ENCODE results near the gene FDXR. TPM values are rescaled to one million over a fixed set of nuclear protein-coding genes. Genes with fewer than 3 reads are reported as not detected.

The FDXR gene
- total and polyA plus RNA-seq, 2 donors (not counting 1 experiment from before 2014, with no cell fraction given): 4.6 to 7.0 TPM

GRCh38 chr17:74903034-74903433 lies 30.2 kb upstream of the FDXR start:
- H3K4me1 Mint-ChIP-seq: no peaks in the 10 kb centered on the region
- H3K36me3 ChIP-seq (replicated peaks in 1 of 2; ENCODE audit: control extremely low read depth in 1 of 2, control insufficient read depth in 1 of 2, extremely low read depth in 1 of 2, insufficient read depth in 2 of 2, low read length in 1 of 2): no peaks in the 10 kb centered on the region
- H3K4me2 ChIP-seq (replicated peaks; ENCODE audit: low read depth, low read length, poor library complexity, severe bottlenecking): no peak overlapping the region
- no peak for DNase-seq
- ChIA-PET POLR2A (no interaction called here), CTCF (no interaction called here)
- H3K79me2 ChIP-seq (ENCODE audit: control insufficient read depth, insufficient read depth, low read length): no peaks in the 10 kb centered on the region
- H3K27me3 Mint-ChIP-seq: peaks cover 29% of the 10 kb centered on the region
- peaks cover 0 to 22% (median 2%) of the 10 kb centered on the region in 4 experiments for H3K27me3 ChIP-seq (replicated peaks in 1 of 4; ENCODE audit: control extremely low read depth in 1 of 4, control insufficient read depth in 3 of 4, insufficient read depth in 4 of 4, low read length in 3 of 4)
- no peak overlapping the region for H3K27ac ChIP-seq (ENCODE audit: low read length in 2 of 2)
- no peak overlapping the region for H3K9ac ChIP-seq (ENCODE audit: low read length)
- intact Hi-C loops (cut with micrococcal nuclease): no loop called here
- 94% methylated on average over 6 of the region's 9 CpGs for WGBS (ENCODE audit: insufficient coverage)
- no peak overlapping the region for H3K4me3 ChIP-seq (ENCODE audit: control extremely low read depth in 1 of 5, extremely low read depth in 1 of 5, insufficient read depth in 1 of 5, low read depth in 2 of 5, low read length in 4 of 5)
- H3K9me3 Mint-ChIP-seq (ENCODE audit: insufficient read depth): no peaks in the 10 kb centered on the region
- no peak overlapping the region for H3K4me3 Mint-ChIP-seq
- no peaks in the 10 kb centered on the region for H4K20me1 ChIP-seq (ENCODE audit: control insufficient read depth, insufficient read depth, low read length, poor library complexity, severe bottlenecking)
- H2AFZ ChIP-seq (ENCODE audit: insufficient read depth, low read depth, low read length, poor library complexity, severe bottlenecking): no peak overlapping the region
- H3K4me1 ChIP-seq (ENCODE audit: control insufficient read depth in 2 of 2, insufficient read depth in 2 of 2, low read length in 2 of 2): no peaks in the 10 kb centered on the region
- H3K27ac Mint-ChIP-seq: no peak overlapping the region
- no peak for ATAC-seq (ENCODE audit: low read depth)
- no peaks in the 10 kb centered on the region for H3K9me3 ChIP-seq (ENCODE audit: control extremely low read depth in 1 of 3, control insufficient read depth in 2 of 3, insufficient read depth in 1 of 3, low read length in 2 of 3)
- TF ChIP-seq EZH2 (IDR thresholded peaks at IDR 0.05; ENCODE audit: borderline replicate concordance, insufficient read depth, low read depth, low read length, poor library complexity, severe bottlenecking) (no peak), CTCF (IDR thresholded peaks at IDR 0.05) (no peak)

DNA sequence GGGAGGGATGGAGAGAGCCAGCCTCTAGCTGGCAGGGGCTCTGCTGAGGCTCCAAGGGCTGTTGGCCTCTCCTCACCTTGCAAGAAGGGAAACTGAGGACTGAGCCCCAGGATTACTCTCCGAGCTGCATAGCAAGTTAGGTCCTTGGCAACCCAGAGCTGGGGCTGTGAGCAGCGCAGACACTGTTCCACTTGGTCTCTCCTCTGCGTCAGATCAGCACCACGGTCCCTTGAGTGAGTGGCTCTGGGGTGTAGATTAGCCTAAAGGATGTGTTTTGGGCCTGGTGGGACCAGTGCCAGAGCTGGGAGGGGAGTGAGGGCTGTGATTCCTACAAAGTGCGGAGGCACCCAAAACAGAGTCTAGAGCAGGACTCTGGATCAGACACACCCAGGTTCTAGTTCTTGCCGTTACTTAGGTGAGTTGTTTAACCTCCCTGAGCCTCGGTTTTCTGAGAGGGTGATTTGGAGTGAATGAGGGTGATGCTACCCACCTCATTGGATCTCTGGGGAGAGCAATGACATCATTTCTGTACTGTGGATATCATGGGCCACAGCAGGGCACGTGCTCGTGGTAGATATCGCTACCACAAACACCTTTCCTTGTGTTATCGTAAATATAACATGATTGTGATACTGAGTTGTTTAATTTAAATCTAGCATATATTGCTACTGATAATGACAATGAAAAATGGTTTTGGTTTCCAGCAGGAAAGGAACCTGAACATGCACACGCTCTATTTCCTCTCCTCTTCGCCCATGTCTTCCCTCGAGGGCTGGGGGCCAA lies 28.8 kb upstream of the FDXR start:
- Mint-ChIP-seq H3K4me3 (no peak overlapping the region), H3K27me3 (peaks cover 30% of the 10 kb centered on the region), H3K9me3 (ENCODE audit: insufficient read depth) (no peaks in the 10 kb centered on the region), H3K4me1 (no peaks in the 10 kb centered on the region), H3K27ac (no peak overlapping the region)
- H4K20me1 ChIP-seq (ENCODE audit: control insufficient read depth, insufficient read depth, low read length, poor library complexity, severe bottlenecking): no peaks in the 10 kb centered on the region
- DNase-seq (no peak), ATAC-seq (ENCODE audit: low read depth) (no peak)
- H2AFZ ChIP-seq (ENCODE audit: insufficient read depth, low read depth, low read length, poor library complexity, severe bottlenecking): no peak overlapping the region
- POLR2A ChIA-PET: no interaction called here
- H3K9ac ChIP-seq (ENCODE audit: low read length): no peak overlapping the region
- 55% methylated on average over 6 of the region's 14 CpGs for WGBS (ENCODE audit: insufficient coverage)
- no peak overlapping the region for H3K4me2 ChIP-seq (replicated peaks; ENCODE audit: low read depth, low read length, poor library complexity, severe bottlenecking)
- peaks cover 0 to 23% (median 2%) of the 10 kb centered on the region in 4 experiments for H3K27me3 ChIP-seq (replicated peaks in 1 of 4; ENCODE audit: control extremely low read depth in 1 of 4, control insufficient read depth in 3 of 4, insufficient read depth in 4 of 4, low read length in 3 of 4)
- H3K9me3 ChIP-seq (ENCODE audit: control extremely low read depth in 1 of 3, control insufficient read depth in 2 of 3, insufficient read depth in 1 of 3, low read length in 2 of 3): no peaks in the 10 kb centered on the region
- no peaks in the 10 kb centered on the region for H3K4me1 ChIP-seq (ENCODE audit: control insufficient read depth in 2 of 2, insufficient read depth in 2 of 2, low read length in 2 of 2)
- intact Hi-C loops (cut with micrococcal nuclease): no loop called here
- TF ChIP-seq CTCF (IDR thresholded peaks at IDR 0.05) (no peak), EZH2 (IDR thresholded peaks at IDR 0.05; ENCODE audit: borderline replicate concordance, insufficient read depth, low read depth, low read length, poor library complexity, severe bottlenecking) (no peak)
- CTCF ChIA-PET: no interaction called here
- no peaks in the 10 kb centered on the region for H3K36me3 ChIP-seq (replicated peaks in 1 of 2; ENCODE audit: control extremely low read depth in 1 of 2, control insufficient read depth in 1 of 2, extremely low read depth in 1 of 2, insufficient read depth in 2 of 2, low read length in 1 of 2)
- no peaks in the 10 kb centered on the region for H3K79me2 ChIP-seq (ENCODE audit: control insufficient read depth, insufficient read depth, low read length)
- no peak overlapping the region for H3K27ac ChIP-seq (ENCODE audit: low read length in 2 of 2)
- H3K4me3 ChIP-seq (ENCODE audit: control extremely low read depth in 1 of 5, extremely low read depth in 1 of 5, insufficient read depth in 1 of 5, low read depth in 2 of 5, low read length in 4 of 5): no peak overlapping the region
